ENCODE data around the gene GDF7.

DNA sequence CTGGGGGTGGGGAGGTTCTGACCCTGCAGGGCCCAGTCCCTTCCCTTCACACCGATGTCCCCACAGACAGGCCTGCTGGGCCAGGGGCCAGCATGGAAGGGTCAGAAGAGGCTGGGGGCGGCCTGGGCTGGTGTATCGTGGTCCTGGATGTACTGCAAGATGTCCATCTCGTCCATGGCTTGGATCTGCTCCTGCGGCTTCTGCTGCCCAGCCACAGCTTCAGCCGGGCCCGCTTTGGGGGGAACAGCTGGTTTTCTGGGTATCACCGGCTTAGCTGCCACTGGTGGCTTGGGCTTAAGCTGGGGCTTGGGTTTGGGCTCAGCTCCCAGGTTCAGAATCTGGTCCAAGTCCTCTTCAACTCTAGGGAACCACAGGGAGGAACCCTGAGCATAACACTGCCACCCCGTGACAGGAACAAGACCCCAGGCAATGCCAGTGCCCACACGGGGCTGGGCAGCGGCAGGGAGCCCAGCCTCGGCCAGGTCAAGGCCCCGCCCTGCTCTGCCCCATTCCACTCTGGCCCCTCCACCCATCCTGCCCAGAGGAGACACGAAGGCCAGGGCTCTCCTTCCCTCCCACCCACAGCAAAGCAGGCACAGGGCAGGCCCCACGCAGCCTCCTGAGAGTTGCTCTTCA, 47.9 kb upstream of the GDF7 start:
- TF ChIP-seq YY1 (IDR thresholded peaks at IDR 0.05; ENCODE audit: extremely low read depth, insufficient replicate concordance, low read depth, low read length) = no peak
- TF ChIP-seq SP1 (IDR thresholded peaks at IDR 0.05; ENCODE audit: low read depth) = no peak
- TF ChIP-seq POLR2AphosphoS5 (IDR thresholded peaks at IDR 0.05; ENCODE audit: low read depth, low read length) = no peak
- no peak for TF ChIP-seq ELF1 (IDR thresholded peaks at IDR 0.05; ENCODE audit: borderline replicate concordance, low read depth)
